22Rv1 (cell line): Measurements from ENCODE around the gene TMEM62.

Source experiments
- ZFX ChIP-seq: fragments of 450-650 bp; IDR thresholded peaks from 2 replicates; pipeline ENCODE4 v1.6.1; 2017; ENCODE audit warnings: antibody characterized with exemption, borderline replicate concordance
- TF ChIP-seq, protein P1 (sequence below): fragments of 450-650 bp; IDR thresholded peaks from 2 replicates; pipeline ENCODE4 v1.5.1; 2017; ENCODE audit warnings: mild to moderate bottlenecking

DNA sequence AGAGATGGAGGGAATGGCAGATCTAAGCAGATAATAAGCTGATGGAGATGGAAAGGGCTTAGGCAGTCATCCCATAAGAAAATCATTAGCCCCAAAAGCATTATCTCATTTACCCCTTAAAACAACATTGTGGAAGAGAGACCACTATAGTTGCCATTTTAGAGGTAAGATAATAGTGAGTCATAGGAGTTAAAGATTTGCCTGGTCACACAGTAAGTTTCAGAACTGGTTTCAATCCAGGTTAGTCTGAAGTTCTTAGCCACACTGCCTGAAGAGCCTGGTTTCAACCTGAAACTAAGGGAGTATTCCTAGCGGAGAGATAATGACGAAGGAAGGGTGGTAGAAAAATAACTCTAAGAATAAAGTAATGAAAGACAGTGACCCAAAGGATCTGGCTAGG, 14.6 kb upstream of the TMEM62 start:
- TF ChIP-seq, protein P1, sequence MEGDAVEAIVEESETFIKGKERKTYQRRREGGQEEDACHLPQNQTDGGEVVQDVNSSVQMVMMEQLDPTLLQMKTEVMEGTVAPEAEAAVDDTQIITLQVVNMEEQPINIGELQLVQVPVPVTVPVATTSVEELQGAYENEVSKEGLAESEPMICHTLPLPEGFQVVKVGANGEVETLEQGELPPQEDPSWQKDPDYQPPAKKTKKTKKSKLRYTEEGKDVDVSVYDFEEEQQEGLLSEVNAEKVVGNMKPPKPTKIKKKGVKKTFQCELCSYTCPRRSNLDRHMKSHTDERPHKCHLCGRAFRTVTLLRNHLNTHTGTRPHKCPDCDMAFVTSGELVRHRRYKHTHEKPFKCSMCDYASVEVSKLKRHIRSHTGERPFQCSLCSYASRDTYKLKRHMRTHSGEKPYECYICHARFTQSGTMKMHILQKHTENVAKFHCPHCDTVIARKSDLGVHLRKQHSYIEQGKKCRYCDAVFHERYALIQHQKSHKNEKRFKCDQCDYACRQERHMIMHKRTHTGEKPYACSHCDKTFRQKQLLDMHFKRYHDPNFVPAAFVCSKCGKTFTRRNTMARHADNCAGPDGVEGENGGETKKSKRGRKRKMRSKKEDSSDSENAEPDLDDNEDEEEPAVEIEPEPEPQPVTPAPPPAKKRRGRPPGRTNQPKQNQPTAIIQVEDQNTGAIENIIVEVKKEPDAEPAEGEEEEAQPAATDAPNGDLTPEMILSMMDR: no peak
- TF ChIP-seq ZFX: no peak
